Measurements from ENCODE around the gene PPP1R3G.

PPP1R3G gene

DNA sequence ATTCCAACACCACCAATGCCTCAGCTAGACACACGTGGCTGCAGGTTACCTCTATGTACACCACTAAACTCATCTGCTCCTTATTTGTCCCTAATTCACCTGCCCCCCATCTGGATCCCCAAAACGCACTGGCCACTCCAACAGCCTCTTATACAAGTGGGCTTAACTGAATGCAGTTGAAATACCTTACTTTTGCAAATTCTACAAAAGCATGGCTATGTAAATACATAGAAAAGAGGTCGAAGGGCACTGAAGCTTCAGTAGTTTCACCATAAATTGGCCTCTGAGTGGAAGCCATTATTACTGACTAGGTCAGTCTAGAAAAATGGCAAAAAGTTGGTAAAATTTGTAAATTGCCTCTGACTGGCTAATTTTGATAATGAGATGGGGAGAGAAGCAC is 11.1 kb upstream of the PPP1R3G start:
- no peak for DNase-seq

DNA sequence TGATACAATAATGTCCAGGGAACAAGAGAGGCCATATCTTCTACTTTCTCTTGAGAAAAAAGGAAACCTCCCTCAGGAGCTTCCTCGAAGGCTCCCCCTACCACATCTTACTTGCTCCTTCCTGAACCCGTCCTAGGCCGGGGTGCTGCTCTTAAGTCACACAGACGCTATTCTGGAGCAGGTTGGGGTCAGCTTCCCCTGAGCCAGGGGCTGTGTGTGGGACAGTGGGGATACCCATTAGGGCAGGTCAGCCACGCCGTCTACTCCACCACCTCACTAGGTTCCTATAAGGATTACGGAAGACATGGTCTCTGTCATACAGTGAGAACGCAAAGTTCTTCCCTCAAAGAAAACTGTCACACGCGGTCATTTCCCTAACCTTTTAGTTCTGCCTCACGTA is 8.2 kb upstream of the PPP1R3G start:
- no peak for DNase-seq

DNA sequence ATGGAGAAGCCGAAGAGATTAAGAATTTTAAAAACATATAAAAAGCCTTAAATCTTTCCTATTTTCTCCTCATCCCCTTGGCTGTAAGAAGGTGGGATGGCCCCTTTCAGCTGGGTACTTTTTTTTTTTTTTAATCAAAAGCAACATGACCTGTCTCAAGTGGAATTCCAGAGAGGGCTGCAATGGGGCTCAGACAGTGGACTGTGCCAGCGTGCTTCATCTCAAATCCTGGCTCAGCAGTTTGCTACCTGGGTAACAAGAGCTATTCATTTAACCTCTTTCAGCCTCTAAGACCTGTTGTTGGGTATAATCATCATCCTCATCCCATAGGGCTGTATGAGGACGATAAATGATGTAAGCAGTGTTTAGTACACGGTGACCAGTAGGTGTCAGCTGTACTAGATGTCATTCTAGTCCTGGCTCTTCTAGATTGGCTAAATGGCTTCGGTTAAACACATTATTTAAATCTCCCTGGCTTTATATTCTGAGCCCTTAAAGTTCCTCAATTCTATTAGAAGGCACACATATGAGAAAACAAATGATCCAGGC is 6.9 kb upstream of the PPP1R3G start:
- no peak for DNase-seq

- DNase-seq: no peak
These were observed 5.4 kb upstream of the PPP1R3G start for GRCh38 chr6:5079692-5080091.

GRCh38 chr6:5080574-5080973 is 4.6 kb upstream of the PPP1R3G start:
- DNase-seq: no peak

DNA sequence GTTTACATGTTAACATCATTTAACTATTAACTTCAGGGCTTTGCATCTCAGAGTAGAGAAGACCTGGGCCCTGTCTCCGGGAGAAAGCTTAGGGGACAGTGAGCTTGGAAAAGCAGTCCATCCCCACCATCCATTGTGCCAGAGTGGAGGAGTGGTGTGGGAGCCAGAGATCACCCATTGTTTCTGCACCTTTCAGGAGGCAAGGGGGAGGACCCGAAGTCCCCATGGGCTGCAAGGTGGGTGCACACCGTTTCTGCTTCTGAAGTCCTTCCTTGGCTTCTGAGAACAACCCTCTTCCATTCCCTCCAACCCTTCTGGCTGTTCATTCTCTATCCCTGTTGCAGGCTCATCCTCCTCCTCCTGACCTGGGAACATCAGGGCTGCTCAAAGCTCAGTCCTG is 4.0 kb upstream of the PPP1R3G start:
- no peak for DNase-seq

- no peak for DNase-seq
These were observed 3.2 kb upstream of the PPP1R3G start for GRCh38 chr6:5081955-5082354.

DNA sequence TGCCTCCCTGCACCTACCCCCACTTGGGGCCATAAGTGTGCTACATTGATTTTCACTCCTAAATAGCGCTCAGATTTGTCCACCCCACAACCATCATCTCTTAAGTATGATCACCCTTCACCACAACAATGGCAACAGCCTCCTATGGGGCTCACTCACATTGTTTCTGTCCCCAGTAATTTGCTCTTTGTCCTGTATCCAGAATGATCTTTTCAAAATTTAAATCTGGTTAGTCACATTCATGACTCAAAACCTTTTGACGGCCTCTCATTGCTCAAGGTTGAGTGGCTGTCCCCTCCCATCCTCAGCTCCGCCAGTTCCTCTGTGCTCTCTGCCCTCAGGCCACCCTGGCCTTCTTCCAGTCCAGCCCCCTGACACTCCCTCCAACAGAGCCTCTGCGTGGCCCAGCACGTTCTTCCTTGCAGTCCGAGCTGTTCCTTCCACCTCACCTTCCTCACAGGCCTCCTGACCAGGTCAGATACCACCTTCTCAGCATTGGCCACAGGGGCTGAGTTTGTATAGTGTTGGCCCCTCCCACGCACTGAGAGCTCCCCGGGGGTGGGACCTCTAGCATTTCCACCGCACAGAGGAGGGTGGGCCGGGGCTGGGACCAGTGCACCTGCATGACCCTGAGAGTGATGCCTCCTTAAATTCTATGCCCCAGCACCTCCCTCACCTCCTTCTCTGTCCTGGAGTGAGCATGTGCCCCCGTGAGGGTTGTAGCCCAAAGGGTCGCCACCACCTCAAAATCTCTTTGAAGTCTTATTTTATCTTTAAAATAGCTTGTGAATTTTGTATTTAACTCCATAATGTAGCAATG is 2.4 kb upstream of the PPP1R3G start:
- DNase-seq: no peak

DNA sequence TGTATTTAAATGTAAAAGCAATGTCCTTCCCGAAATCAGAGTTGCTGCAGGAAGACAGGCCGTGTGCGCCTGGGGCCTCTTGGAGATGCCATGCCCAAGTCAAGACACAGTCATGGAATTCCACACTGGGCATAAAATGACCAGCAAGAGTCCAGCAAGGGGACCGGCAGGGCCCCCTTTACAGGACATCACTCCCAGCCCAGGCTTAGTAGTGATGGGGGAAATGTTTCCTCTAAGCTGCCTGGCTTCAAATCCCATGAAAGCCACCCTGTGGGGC is 1.9 kb upstream of the PPP1R3G start:
- no peak for DNase-seq

- DNase-seq: no peak
These were observed 1.3 kb upstream of the PPP1R3G start for GRCh38 chr6:5083813-5084359.

DNA sequence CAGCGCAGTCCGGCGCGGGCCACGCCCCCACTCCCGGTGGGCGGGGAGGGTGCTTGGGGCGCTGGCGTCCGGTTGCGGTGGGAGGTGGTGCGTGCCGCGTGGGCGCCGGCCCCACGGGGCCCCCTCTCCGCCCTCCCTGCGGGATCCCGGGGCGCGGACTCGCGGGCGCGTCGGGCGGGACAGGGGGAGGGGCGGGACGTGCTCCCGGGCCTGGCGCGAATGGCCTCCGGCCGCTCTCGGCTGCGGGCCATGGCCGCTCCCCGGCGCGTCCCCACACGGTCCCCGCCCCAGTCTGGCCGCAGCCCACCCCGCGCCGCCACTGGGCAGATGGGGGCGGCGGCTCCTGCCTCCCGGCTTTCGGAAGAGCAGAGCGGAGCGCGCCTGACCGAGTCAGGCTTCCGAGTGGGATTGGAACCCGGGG is 771 bp upstream of the PPP1R3G start:
- DNase-seq: no peak

DNA sequence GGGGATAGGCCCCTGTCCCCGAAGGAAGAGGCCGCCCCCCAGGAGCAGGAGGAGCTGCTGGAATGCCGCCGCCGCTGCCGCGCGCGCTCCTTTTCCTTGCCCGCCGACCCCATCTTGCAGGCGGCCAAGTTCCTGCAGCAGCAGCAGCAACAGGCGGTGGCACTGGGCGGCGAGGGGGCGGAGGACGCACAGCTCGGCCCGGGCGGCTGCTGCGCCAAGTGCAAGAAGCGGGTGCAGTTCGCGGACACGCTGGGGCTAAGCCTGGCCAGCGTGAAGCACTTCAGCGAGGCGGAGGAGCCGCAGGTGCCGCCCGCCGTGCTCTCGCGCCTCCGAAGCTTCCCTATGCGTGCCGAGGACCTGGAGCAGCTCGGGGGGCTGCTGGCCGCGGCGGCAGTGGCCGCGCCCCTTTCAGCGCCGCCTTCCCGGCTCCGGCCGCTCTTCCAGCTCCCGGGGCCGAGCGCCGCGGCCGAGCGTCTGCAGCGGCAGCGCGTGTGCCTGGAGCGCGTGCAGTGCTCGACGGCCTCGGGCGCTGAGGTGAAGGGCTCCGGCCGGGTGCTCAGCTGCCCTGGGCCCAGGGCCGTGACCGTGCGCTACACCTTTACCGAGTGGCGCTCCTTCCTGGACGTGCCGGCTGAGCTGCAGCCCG is 630 bp downstream of the PPP1R3G start:
- DNase-seq: no peak

GRCh38 chr6:5086294-5086890 is 1.3 kb downstream of the PPP1R3G start:
- DNase-seq: no peak

DNA sequence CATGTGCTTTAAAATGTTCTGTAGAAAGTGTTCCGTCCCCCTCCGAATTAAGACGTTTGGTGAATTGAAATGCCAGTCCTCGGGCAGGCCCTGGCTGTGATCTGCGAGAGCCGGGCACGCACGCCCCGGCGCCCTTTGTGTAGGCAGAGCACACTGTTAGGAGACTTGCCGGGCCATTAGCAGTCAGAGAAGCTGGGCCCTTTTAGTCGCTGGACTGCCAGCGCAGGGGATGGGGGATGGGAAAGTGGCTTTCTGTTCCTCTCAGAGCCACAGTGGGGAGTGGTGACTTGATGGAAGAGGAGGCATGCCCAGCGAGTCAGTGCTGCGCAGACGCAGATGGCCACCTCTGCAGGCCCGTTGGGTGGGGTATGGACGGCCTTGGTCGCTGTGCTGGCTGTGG is 2.2 kb downstream of the PPP1R3G start:
- no peak for DNase-seq

GRCh38 chr6:5088780-5089179 is 3.6 kb downstream of the PPP1R3G start:
- no peak for DNase-seq

GRCh38 chr6:5089481-5090438 is 4.6 kb downstream of the PPP1R3G start:
- no peak for DNase-seq

GRCh38 chr6:5090603-5091002 is 5.5 kb downstream of the PPP1R3G start:
- DNase-seq: no peak

DNA sequence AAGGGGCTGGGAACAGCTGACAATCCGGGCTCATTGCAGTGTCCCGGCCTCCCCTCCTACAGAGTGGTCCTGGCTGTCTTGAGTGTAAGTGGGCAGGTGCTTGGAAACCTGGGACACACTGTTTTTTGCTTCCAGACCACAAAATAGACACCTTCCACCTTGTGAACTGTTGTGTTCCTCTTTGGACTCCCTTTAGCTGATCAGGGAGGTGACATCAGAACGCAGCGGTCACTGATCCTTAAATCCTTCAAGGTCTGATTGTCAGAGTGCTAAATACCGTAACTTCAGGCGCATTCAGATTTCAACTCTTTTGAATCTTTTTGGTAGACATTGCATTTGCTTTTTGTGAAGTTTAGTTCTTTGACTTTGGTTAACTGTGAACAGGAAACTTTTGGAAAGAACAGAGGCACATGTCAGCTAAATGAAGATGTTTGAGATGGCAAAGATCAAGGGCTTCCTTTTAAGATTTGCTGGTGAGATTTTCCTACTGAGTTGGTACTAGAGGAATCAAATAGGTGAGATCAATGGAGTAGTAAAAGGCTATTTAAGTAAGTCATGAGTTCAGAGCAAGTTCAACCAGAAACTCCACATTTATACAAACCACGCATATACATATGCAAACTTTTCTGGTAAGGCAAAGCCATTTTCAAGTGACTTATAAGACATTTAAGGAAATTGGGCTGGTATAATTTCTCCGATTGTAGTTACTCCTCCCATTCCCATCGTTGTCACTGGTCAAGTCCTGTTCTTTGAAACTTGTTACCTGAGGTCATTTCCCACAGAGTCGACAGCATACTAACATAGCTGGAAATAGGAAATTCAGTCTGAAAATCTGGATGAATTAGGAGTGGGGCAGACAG is 6.3 kb downstream of the PPP1R3G start:
- no peak for DNase-seq

DNA sequence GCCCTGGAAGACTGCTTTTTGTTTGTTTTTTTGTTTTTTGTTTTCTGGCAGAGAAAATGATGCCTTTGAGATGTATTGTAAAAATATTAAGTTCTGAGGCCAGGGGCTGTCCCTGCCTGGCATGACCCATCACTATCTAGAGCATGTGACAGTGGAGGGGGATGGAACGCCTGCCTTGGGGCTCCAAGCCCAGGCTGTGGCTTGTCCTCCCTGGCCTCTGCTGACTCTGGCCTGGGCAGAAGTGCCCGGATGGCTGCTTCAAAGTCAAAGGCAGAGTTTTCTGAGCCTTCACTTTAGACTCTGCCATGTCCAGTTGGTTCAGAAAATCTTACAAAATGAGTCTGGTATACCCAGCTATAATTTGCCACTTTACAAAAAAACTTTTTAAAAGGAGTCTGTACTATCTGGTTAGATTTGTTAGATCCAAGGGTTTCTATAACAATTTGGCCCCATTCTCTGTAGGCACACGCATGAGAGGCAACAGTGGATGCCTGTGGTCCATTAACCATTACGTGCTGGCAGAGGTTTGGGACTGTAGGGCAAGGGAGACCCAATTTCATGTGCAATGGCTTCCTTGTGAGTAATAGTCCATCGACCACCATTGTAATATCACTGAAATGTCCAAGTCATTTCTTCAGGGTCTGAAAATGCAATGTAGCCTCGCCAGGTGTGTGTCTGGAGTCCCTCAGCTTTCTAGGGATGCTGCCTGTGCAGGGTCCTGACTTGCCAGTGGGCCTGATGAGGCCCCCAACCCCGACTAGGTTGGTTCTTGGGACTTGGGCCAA is 8.3 kb downstream of the PPP1R3G start:
- no peak for DNase-seq

DNA sequence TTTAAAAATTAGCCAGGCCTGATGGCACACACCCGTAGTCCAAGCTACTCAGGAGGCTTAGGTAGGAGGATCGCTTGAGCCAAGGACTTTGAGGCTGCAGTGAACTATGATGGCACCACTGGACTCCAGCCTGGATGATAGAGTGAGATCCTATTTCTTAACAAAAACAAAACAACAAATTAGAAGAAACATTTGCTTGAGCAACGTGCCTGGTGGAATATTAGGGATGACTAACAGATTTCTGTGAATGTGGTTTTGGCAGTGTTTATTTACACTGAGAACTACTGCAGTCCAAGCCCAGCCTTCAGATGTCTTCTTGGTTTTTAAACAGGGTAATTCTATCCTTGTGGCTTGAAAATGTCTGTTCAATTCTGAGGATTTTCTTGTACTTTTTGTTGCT is 9.2 kb downstream of the PPP1R3G start:
- no peak for DNase-seq

GRCh38 chr6:5095236-5095635 is 10.1 kb downstream of the PPP1R3G start:
- DNase-seq: no peak
